Lung (tissue), 12 donors: ENCODE results near the gene C5AR2. TPM values are rescaled to one million over a fixed set of nuclear protein-coding genes. Genes with fewer than 3 reads are reported as not detected.

Source experiments
- ATAC-seq: fragments of 200-7000 bp; cut with Tn5 transposase; one replicate; pipeline ENCODE4 v1.9.1; 2020; ENCODE audit warnings: moderate number of reproducible peaks; ENCODE audit not compliant: insufficient read depth, low FRiP score
- DNase-seq, 3 donors: peaks; one replicate each; pipeline ENCODE4 v3.0.0-alpha.2; 2013 to 2017
- H3K27ac ChIP-seq, 2 donors: one replicate each; pipeline ENCODE4 v1.5.1; 2013; ENCODE audit warnings: mild to moderate bottlenecking in 2 of 2, moderate library complexity in 2 of 2, control low read depth in 1 of 2, inconsistent platforms in 1 of 2, low read depth in 1 of 2, low read length in 1 of 2
- H3K27me3 ChIP-seq, 3 donors: one replicate each; pipeline ENCODE4 v1.5.1; 2013; ENCODE audit warnings: low read length in 2 of 3; ENCODE audit not compliant: control insufficient read depth in 3 of 3, insufficient read depth in 3 of 3
- H3K36me3 ChIP-seq, 4 donors: one replicate each; pipeline ENCODE4 v1.5.1; 2013; ENCODE audit warnings: low read length in 4 of 4, mild to moderate bottlenecking in 1 of 4, moderate library complexity in 1 of 4; ENCODE audit not compliant: control insufficient read depth in 4 of 4, insufficient read depth in 4 of 4
- H3K4me1 ChIP-seq, 5 donors: one replicate each; pipeline ENCODE4 v1.5.1; 2013; ENCODE audit warnings: low read length in 5 of 5, mild to moderate bottlenecking in 2 of 5, moderate library complexity in 1 of 5; ENCODE audit not compliant: control insufficient read depth in 5 of 5, insufficient read depth in 5 of 5
- H3K4me3 ChIP-seq: one replicate; pipeline ENCODE4 v1.5.1; 2013; ENCODE audit warnings: mild to moderate bottlenecking, control low read depth, moderate library complexity
- H3K9ac ChIP-seq, 2 donors: one replicate each; pipeline ENCODE4 v1.5.1; 2013; ENCODE audit warnings: low read length in 2 of 2, control low read depth in 1 of 2; ENCODE audit not compliant: insufficient read depth in 1 of 2
- H3K9me3 ChIP-seq, 4 donors: one replicate each; pipeline ENCODE4 v1.5.1; 2013; ENCODE audit warnings: low read length in 3 of 4, mild to moderate bottlenecking in 1 of 4, moderate library complexity in 1 of 4; ENCODE audit not compliant: control insufficient read depth in 4 of 4, insufficient read depth in 3 of 4
- WGBS, 2 donors: extraction: QIAGEN DNeasy Blood & Tissue Kit; methylation state at CpG; one replicate each; pipeline ENCODE4 v1.1.7; 2013; 5-methylcytosine and 5-hydroxymethylcytosine counted together
- polyA plus RNA-seq, 2 donors: library from polyadenylated mRNA; stranded (reverse); fragments of 200-250 nt; gene quantifications; one replicate each; pipeline ENCODE4 v1.2.1, GENCODE V29; 2013
- total RNA-seq, 2 donors: library from RNA; depleted of rRNA in 1 of 2; stranded (reverse); fragments of >200 nt in 1 of 2; gene quantifications; one replicate each; pipeline ENCODE4 v1.2.1, GENCODE V29; 2014 to 2021
- TF ChIP-seq, protein P1 (sequence below): IDR thresholded peaks from 2 replicates; pipeline ENCODE4 v1.5.1; 2012; ENCODE audit warnings: mild to moderate bottlenecking; ENCODE audit errors: control extremely low read depth, extremely low read depth
- donor health status: control.
- donor health status: control.
- donor health status: Bipolar disorder and iron deficiency.
- donor health status: healthy.
- donor health status: DM: yes; HTN: yes; CAD: no.

The C5AR2 gene
- total and polyA plus RNA-seq, 4 donors: 1.0 to 17.4 (median 7.7) TPM

- no peak overlapping the region for H3K27ac ChIP-seq
These were observed 44.0 kb downstream of the C5AR2 start for GRCh38 chr19:47375694-47376588.

DNA sequence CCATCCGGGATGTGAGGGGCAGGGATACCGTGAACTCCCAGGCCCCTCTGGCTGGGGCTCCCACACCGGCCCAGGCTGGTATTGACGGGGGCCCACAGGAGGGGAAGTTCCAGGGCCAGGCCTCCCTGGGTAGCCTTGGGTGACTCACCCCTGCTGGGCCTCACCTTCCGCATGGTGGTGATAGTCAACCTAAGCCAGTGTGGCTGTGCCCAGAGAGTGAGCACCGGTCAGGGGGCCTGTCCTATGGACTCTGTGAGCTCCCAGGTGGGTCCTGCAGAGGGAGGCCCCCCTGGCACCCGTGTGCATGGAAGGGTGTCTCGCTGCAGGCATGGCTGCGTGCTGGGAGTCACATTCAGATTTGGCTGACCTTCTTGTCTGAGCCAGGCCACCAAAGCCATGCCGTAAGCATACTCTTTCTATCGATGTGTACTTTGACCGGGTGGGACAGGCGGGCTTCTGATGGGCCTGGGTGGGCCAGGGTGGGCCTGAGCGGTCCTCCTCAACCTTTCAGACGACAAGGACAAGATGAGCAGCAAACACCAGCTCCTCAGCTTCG lies 44.7 kb downstream of the C5AR2 start:
- no peaks in the 10 kb centered on the region for H3K27me3 ChIP-seq
- ATAC-seq: no peak
- no peaks in the 10 kb centered on the region for H3K4me1 ChIP-seq
- no peak for DNase-seq
- peaks cover 0 to 5% (median 0%) of the 10 kb centered on the region in 4 donors for H3K9me3 ChIP-seq
- TF ChIP-seq, protein P1, sequence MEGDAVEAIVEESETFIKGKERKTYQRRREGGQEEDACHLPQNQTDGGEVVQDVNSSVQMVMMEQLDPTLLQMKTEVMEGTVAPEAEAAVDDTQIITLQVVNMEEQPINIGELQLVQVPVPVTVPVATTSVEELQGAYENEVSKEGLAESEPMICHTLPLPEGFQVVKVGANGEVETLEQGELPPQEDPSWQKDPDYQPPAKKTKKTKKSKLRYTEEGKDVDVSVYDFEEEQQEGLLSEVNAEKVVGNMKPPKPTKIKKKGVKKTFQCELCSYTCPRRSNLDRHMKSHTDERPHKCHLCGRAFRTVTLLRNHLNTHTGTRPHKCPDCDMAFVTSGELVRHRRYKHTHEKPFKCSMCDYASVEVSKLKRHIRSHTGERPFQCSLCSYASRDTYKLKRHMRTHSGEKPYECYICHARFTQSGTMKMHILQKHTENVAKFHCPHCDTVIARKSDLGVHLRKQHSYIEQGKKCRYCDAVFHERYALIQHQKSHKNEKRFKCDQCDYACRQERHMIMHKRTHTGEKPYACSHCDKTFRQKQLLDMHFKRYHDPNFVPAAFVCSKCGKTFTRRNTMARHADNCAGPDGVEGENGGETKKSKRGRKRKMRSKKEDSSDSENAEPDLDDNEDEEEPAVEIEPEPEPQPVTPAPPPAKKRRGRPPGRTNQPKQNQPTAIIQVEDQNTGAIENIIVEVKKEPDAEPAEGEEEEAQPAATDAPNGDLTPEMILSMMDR: no peak
- H3K9ac ChIP-seq: no peak overlapping the region
- H3K36me3 ChIP-seq: peaks cover 16 to 82% (median 38%) of the 10 kb centered on the region in 4 donors
- no peak overlapping the region for H3K4me3 ChIP-seq
- H3K27ac ChIP-seq: no peak overlapping the region
- 89 to 91% methylated on average over 16 of the region's 16 CpGs for WGBS, 2 donors

More at GRCh38 chr19:47375694-47376588, 44.0 kb downstream of the C5AR2 start:
- Histone ChIP-seq H3K9me3 (peaks cover 0 to 5% (median 0%) of the 10 kb centered on the region in 4 donors), H3K4me3 (no peak overlapping the region), H3K9ac (no peak overlapping the region), H3K36me3 (peaks cover 19 to 77% (median 36%) of the 10 kb centered on the region in 4 donors), H3K27me3 (no peaks in the 10 kb centered on the region), H3K4me1 (no peaks in the 10 kb centered on the region)
- no peak for ATAC-seq
- TF ChIP-seq, protein P1: no peak
- WGBS, 2 donors: 95 to 96% methylated on average over 27 to 30 of the region's 30 CpGs
- no peak for DNase-seq

DNA sequence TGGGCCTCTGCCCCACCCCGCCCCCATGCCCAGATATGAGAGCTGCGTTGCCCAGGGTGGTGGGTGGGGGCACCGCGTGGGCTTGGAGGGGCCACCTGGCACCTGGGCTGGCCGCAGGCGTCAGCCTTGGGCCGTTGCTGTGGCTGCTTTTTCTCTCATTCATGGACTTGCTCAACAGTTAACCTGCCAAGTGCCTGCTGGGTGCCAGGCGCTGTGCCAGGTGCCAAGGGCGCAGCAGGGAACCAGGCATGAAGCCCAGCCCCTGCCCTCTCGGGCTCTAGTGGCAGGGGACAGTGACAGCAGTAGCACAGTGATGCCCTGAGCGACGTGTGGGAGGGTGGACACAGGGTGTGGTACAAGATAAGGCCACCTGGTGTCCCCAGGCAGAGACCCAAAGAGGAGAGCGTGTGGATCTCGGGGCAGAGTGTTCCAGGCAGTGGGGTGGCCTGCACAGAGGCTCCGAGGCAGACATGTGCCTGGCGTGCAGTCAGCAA lies 45.3 kb downstream of the C5AR2 start:
- ATAC-seq (no peak), DNase-seq (no peak)
- H3K4me3 ChIP-seq: no peak overlapping the region
- H3K4me1 ChIP-seq: no peaks in the 10 kb centered on the region
- H3K9ac ChIP-seq: no peak overlapping the region
- H3K9me3 ChIP-seq: peaks cover 0 to 5% (median 0%) of the 10 kb centered on the region in 4 donors
- TF ChIP-seq, protein P1: no peak
- peak overlapping the region in 1 of 2 donors; percentile 58 for H3K27ac ChIP-seq
- H3K27me3 ChIP-seq: no peaks in the 10 kb centered on the region
- peaks cover 20 to 86% (median 39%) of the 10 kb centered on the region in 4 donors for H3K36me3 ChIP-seq
- 91 to 92% methylated on average over 16 of the region's 16 CpGs for WGBS, 2 donors
